Body of pancreas (tissue), 4 donors: ENCODE measurements around the gene PLEKHO1.

ENCODE experiments used
- POLR2A ChIP-seq, 3 donors: fragments of 450-650 bp; IDR thresholded peaks; one replicate each; pipeline ENCODE4 v1.6.1; 2016; ENCODE audit warnings: antibody characterized with exemption in 3 of 3, mild to moderate bottlenecking in 2 of 3
- TF ChIP-seq, protein P1 (sequence below), 7 experiments: fragments of 450-650 bp in 4 of 7; fragments of 200-600 bp in 3 of 7; sonication (generic) in 3 of 7; IDR thresholded peaks; one replicate each; pipeline ENCODE4 v1.5.1; 2016 to 2019; ENCODE audit warnings: antibody characterized with exemption in 7 of 7

DNA sequence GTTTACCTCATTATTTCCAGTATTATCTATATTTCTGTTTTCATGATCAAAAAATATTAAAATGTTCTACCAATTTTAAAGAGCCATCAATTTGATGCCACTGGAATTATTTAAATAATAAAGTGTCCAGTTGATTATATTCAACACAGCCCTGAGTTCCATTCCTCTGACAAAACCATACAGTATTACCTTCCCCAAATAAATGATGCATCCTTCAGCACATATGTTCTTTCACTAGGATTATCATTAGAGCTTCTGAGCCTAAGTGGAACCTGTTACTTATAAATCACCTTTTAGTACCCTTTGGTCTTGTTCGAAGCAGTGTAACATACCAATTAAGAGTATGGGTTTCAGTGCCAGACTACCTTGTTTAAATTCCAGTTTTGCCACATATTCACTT is 17.3 kb upstream of the PLEKHO1 start:
- TF ChIP-seq, protein P1, sequence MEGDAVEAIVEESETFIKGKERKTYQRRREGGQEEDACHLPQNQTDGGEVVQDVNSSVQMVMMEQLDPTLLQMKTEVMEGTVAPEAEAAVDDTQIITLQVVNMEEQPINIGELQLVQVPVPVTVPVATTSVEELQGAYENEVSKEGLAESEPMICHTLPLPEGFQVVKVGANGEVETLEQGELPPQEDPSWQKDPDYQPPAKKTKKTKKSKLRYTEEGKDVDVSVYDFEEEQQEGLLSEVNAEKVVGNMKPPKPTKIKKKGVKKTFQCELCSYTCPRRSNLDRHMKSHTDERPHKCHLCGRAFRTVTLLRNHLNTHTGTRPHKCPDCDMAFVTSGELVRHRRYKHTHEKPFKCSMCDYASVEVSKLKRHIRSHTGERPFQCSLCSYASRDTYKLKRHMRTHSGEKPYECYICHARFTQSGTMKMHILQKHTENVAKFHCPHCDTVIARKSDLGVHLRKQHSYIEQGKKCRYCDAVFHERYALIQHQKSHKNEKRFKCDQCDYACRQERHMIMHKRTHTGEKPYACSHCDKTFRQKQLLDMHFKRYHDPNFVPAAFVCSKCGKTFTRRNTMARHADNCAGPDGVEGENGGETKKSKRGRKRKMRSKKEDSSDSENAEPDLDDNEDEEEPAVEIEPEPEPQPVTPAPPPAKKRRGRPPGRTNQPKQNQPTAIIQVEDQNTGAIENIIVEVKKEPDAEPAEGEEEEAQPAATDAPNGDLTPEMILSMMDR (IDR thresholded peaks at IDR 0.05) = no peak
- no peak for TF ChIP-seq POLR2A (IDR thresholded peaks at IDR 0.05)
